GM19240 (cell line): ENCODE measurements around the gene CD40.

ENCODE experiments used
- DNase-seq: peaks from one replicate; pipeline ENCODE4 v3.0.0; 2011; ENCODE audit warnings: low spot score; ENCODE audit not compliant: insufficient read length

The CD40 gene

DNA sequence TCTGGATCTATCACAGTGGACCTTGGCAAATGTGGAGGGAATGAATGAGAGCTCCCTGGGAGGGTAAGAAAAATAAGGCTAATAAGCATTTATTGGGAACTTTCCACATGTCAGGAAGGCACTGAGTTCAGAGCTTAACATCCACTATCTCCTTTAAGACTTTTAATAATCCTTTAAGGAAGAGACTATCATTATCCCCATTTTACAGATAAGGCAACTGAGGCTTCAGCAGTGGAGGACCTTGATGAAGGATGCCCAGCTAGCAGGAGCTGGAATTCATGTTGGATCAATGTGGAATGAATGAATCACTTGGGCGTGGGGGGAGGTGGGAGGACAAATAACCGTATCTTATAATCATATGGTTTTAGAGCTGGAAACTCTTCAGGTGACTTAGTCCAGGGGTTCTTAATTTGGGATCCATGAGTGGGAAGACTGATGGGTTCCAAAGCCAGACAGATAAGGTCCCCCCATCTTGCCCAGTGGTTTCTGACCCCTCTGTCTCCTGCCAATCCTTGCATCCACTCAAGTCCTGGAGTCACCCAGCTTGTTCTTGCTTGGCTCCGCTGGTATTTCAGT, 54.9 kb downstream of the CD40 start:
- no peak for DNase-seq

GRCh38 chr20:46173652-46174468, 55.7 kb downstream of the CD40 start:
- DNase-seq = no peak

- peak; percentile 73 for DNase-seq
Observed at GRCh38 chr20:46174469-46175126, 56.5 kb downstream of the CD40 start.

DNA sequence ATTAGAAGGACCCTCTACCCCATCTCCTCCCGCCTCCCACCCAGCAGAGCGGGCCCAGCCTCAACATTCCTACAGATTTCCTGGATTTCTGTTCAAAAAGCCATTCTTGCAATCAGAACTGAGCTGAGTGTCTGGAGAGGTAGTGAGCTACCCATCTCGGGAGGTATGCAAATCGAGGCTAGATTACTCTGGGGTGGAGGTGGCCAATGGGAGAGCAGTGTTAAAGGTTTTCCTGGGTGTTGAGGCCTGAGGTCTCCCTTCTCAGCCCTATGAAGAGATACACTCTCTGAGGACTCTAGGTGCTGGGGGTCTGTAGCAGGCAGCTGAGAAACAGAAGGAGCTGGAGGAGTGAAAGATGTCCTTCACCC, 57.0 kb downstream of the CD40 start:
- DNase-seq = no peak

DNA sequence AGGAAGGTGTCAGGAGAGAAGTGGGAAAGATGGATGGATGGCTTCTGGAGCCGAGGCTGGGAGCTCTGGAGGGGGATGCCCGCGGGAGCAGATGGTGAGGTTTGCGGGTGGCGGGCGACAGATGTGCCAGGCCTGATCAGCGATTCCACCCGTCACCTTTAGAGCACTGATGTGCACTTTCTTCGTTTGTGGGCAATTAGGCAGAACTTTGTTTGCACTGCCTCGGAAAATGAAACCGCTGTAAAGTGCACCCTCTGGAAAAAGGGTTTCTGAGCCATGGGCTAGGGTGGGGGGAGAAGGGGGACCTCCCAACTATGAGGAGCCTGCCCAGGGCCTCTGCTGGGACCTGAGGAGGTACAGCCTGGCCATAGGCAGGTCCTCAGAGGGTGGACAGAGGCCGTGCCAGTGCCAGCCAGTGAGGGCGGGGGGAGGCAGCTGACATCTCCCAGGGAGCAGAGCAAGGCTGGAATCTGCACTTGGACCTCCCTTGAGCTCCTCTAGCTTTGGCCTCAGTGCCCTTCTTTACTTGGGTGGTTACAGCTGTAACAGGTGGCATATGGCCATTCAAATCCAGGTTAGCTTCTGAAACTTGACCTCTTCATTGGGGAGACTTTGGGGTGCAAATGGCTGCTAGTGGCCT, 58.7 kb downstream of the CD40 start:
- no peak for DNase-seq

- DNase-seq = no peak
Observed at GRCh38 chr20:46177768-46178167, 59.7 kb downstream of the CD40 start.

- DNase-seq = no peak
Observed at GRCh38 chr20:46178891-46179290, 60.8 kb downstream of the CD40 start.
